Tibial artery (tissue), 4 donors: Measurements from ENCODE around the gene MASP1.

Experiments used
- DNase-seq, 2 donors: peaks; one replicate each; pipeline ENCODE4 v3.0.0-alpha.2; 2019
- H3K27ac ChIP-seq, 2 donors: fragments of 200-600 bp; sonication (generic) in 1 of 2; 1 replicate in 1 of 2; 2 replicates in 1 of 2; pipeline ENCODE4 v1.5.1; 2018 to 2019; ENCODE audit warnings: mild to moderate bottlenecking in 1 of 2
- H3K27me3 ChIP-seq, 2 donors: fragments of 200-600 bp; sonication (generic) in 1 of 2; one replicate each; pipeline versions ENCODE4 v1.5.1 to v1.6.0; 2016 to 2019
- H3K36me3 ChIP-seq, 3 donors: fragments of 200-600 bp; sonication (generic) in 2 of 3; one replicate each; pipeline ENCODE4 v1.5.1; 2016 to 2019; ENCODE audit warnings: mild to moderate bottlenecking in 2 of 3
- H3K4me1 ChIP-seq, 4 donors: fragments of 200-600 bp; sonication (generic) in 2 of 4; 1 replicate in 3 of 4; 2 replicates in 1 of 4; pipeline ENCODE4 v1.5.1; 2016 to 2019
- H3K4me3 ChIP-seq, 2 donors: fragments of 200-600 bp; sonication (generic) in 1 of 2; 1 replicate in 1 of 2; 2 replicates in 1 of 2; pipeline ENCODE4 v1.5.1; 2018 to 2019; ENCODE audit warnings: mild to moderate bottlenecking in 2 of 2
- H3K9me3 ChIP-seq, 3 donors: fragments of 200-600 bp; sonication (generic) in 1 of 3; one replicate each; pipeline ENCODE4 v1.5.1; 2016 to 2019
- intact Hi-C: fragments of 100-400 bp; cut with DNase I; formaldehyde crosslinking; loops from one replicate; pipeline ENCODE4 v1.15.0; 2023; ENCODE audit warnings: low total_unique reads
- TF ChIP-seq, protein P1 (sequence below), 2 experiments: fragments of 200-600 bp in 1 of 2; fragments of 450-650 bp in 1 of 2; IDR thresholded peaks; one replicate each; pipeline ENCODE4 v1.5.1; 2017 to 2019; ENCODE audit warnings: antibody characterized with exemption in 2 of 2, mild to moderate bottlenecking in 1 of 2, moderate library complexity in 1 of 2

Gene MASP1

DNA sequence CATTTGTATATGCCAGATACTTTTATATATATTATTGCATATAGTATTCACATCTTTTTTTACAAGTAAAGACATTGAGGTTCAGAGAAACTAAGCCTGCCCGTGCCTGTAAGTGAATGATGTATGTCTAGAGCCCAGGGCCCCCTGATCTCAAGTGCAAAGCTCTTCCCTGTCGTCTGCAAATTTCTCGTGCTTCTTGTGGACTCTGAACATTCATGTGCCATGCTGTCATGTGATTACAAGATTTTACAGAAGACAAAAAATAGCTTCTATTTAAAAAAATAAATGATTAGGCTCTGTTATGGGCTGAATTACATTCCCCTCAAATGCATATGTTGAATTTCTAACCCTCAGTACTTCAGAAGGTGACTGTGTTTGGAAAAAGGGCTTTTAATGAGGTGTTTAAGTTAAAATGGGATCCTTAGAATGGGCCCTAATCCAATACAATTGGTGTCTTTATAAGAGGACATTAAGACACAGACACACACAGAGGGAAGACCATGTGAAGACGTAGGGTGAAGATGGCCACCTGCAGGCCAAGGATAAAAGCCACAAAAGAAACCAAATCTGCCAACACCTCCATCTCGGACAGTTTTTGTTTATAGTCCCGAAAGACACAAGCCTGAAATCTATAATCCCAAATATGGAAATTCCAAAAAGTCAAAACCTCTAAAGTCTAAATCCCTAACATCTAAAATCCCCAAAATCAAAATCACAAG, 3.9 kb upstream of the MASP1 start:
- no peak for DNase-seq
- intact Hi-C loops = no loop called here
- H3K27me3 ChIP-seq = no peaks in the 10 kb centered on the region
- H3K4me3 ChIP-seq = no peak overlapping the region
- TF ChIP-seq, protein P1, sequence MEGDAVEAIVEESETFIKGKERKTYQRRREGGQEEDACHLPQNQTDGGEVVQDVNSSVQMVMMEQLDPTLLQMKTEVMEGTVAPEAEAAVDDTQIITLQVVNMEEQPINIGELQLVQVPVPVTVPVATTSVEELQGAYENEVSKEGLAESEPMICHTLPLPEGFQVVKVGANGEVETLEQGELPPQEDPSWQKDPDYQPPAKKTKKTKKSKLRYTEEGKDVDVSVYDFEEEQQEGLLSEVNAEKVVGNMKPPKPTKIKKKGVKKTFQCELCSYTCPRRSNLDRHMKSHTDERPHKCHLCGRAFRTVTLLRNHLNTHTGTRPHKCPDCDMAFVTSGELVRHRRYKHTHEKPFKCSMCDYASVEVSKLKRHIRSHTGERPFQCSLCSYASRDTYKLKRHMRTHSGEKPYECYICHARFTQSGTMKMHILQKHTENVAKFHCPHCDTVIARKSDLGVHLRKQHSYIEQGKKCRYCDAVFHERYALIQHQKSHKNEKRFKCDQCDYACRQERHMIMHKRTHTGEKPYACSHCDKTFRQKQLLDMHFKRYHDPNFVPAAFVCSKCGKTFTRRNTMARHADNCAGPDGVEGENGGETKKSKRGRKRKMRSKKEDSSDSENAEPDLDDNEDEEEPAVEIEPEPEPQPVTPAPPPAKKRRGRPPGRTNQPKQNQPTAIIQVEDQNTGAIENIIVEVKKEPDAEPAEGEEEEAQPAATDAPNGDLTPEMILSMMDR (IDR thresholded peaks at IDR 0.05) = no peak
- H3K27ac ChIP-seq = no peak overlapping the region
- H3K4me1 ChIP-seq = peaks cover 0 to 21% (median 2%) of the 10 kb centered on the region in 4 donors
- no peaks in the 10 kb centered on the region for H3K36me3 ChIP-seq
- no peaks in the 10 kb centered on the region for H3K9me3 ChIP-seq

DNA sequence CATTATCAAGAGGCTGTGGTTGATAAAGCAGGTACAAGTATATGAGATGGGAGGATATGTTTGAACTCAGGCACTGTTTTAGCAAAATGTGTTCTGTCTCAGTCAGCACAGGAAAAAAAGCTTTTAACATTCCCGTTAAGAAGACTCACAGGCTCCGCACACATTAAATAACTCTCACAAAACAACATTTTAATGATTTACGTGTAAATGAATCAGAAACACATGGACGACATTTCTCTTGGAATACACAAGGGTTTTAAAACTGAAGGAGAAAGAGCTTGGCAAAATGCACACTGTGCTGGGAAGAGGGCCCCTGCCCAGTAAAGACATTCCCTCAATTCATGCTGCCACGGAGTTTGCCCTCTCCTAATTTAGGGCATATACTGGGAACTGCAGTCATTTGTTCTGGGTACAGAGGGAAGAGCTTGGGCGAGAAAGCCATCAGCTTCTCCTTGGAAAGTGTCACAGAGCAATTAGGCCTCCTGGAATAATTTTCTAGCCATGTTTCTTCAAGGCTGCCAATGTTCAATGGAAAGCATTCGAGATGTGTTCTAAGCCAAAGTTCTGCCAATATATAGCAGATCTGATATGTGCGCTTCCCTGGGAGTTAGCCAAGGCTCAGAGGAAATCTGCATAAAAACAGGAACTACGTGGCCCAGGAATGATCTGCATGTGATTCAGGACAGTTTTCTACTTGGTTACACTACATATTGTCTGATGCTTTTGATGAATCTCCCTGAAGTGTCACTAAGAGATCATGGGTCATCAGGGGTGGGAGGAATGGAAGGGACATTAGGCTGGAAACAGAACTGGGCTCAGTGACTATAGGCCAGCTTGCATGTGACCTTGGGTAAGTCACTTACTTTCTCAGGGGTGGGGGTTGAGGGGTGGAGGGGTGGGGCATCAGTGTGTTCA, 2.2 kb upstream of the MASP1 start:
- H3K27ac ChIP-seq = no peak overlapping the region
- no peak overlapping the region for H3K4me3 ChIP-seq
- peaks cover 0 to 37% (median 4%) of the 10 kb centered on the region in 4 donors for H3K4me1 ChIP-seq
- intact Hi-C loops = no loop called here
- no peaks in the 10 kb centered on the region for H3K9me3 ChIP-seq
- no peaks in the 10 kb centered on the region for H3K36me3 ChIP-seq
- TF ChIP-seq, protein P1 (IDR thresholded peaks at IDR 0.05) = no peak
- DNase-seq = no peak
- H3K27me3 ChIP-seq = no peaks in the 10 kb centered on the region

DNA sequence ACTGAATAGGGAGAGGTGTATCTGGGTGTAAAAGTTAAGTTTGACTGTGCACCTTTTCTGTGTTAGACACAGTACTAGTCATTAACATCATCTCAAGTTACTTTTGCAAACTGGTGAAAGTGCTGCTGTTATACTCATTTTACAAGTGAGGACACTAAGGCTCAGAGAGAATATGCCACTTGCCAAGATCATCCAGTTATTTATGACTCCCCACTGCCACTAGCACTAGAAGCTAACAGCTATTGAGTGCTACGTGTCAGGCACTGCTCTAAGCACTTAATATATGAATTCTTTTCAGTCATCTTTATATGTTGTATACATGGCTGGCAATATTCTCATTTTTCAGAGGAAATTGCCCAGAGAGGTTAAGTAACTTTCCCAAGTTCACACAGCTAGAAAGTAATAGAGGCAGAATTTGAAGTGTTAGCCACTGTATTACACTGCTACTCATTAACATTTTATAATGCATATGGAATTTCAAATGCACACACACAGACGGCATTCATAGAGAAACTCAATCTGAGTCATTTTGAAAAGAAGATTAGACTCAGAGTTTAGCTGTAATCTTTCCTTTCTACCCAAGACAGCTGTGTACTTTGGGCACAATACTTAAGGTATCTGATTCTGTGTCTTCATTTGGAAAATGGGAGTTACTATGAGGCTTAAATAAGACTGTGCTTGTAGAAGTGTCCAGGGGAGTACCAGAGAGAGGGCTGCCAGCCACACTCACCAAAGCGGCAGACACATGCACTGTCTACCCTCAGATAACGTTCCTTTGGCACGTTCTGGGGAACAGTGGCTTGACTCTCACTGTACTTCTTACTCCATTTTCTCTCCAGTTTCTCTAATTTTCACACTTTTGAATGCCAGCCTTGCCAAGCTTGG, 1.3 kb upstream of the MASP1 start:
- TF ChIP-seq, protein P1 (IDR thresholded peaks at IDR 0.05) = no peak
- Histone ChIP-seq H3K9me3 (no peaks in the 10 kb centered on the region), H3K36me3 (no peaks in the 10 kb centered on the region), H3K27ac (peak overlapping the region in 1 of 2 donors; percentile 38), H3K27me3 (no peaks in the 10 kb centered on the region), H3K4me1 (peaks cover 0 to 42% (median 8%) of the 10 kb centered on the region in 4 donors), H3K4me3 (no peak overlapping the region)
- intact Hi-C loops = no loop called here
- no peak for DNase-seq

DNA sequence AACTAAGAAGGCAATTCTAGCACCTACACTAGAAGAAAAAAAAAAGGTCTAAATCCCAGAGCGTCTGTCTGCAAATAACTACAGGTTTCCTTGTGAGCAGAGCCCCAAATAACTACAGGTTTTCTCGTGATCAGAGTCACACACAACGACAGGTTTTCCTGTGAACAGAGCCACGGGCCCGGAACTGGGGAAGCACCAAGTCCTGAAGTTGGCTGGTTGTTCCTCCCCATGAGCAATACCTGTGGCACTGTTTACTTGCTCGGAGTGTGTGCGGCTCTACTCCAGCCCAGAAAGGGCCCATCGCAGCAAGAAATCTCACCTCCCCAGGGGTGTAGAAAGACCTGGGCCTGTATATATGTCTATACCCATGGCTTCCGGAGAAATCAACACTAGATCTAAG, 644 bp upstream of the MASP1 start:
- Histone ChIP-seq H3K4me1 (peaks cover 0 to 42% (median 8%) of the 10 kb centered on the region in 4 donors), H3K9me3 (no peaks in the 10 kb centered on the region), H3K36me3 (no peaks in the 10 kb centered on the region), H3K27ac (peak overlapping the region; percentile 38 to 58), H3K4me3 (peak overlapping the region in 1 of 2 donors; percentile 39), H3K27me3 (no peaks in the 10 kb centered on the region)
- TF ChIP-seq, protein P1 (IDR thresholded peaks at IDR 0.05) = no peak
- no peak for DNase-seq
- intact Hi-C loops = no loop called here

DNA sequence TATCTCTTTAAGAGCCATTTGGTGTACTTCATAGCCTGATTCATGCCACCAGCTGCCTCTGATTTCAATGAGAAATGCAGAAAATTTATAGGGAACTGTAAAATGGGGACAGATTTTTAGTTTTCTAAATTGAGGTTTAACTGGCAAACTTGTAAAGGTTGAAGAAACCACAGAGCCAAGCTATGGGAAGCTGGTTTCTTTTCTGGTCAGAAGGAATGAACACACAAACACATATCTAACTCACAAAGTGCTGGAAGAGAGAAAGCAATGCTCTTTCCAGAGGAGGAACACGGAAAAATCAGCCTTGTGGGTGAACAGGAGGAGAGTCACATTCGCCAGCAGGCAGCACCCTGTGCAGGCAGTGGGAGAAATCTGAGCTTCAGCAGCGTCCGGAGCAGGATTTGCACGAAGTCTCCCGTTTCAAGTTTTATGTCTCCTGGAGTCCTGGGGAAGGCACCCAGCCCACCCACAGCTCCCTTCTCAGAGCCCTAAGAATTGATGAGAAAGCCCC, 481 bp downstream of the MASP1 start:
- intact Hi-C loops = no loop called here
- TF ChIP-seq, protein P1 (IDR thresholded peaks at IDR 0.05) = no peak
- peak overlapping the region; percentile 39 to 42 for H3K4me3 ChIP-seq
- no peaks in the 10 kb centered on the region for H3K27me3 ChIP-seq
- H3K9me3 ChIP-seq = no peaks in the 10 kb centered on the region
- H3K36me3 ChIP-seq = no peaks in the 10 kb centered on the region
- peak overlapping the region; percentile 38 to 58 for H3K27ac ChIP-seq
- peaks cover 0 to 42% (median 8%) of the 10 kb centered on the region in 4 donors for H3K4me1 ChIP-seq
- DNase-seq = no peak
